HepG2 (cell line): ENCODE measurements around the gene ANKRD6. TPM values are rescaled to one million over a fixed set of nuclear protein-coding genes. Genes with fewer than 3 reads are reported as not detected.

Source experiments
- ATAC-seq: fragments of 200-7000 bp; cut with Tn5 transposase; 3 replicates; pipeline ENCODE4 v1.9.1; 2020; ENCODE audit warnings: mild to moderate bottlenecking, moderate library complexity
- BruUV-seq: library from RNA; stranded (reverse); fragments of 400-500 nt; replicated peaks from 2 replicates; lab custom pipeline; 2021; lab: Mats Ljungman, UMichigan
- CTCF ChIA-PET: fragments of 300-600 bp; formaldehyde crosslinking; extraction: SDS; loops from one replicate; lab custom pipeline; 2021; ENCODE audit warnings: low total read pairs, inconsistent platforms, low intra/inter-chr PET ratio; lab: Yijun Ruan, JAX
- POLR2A ChIA-PET: fragments of 350-600 bp; sonication (Branson Sonifier 250); formaldehyde crosslinking; loops from one replicate; lab custom pipeline; 2020; ENCODE audit warnings: antibody characterized with exemption, inconsistent platforms; lab: Yijun Ruan, JAX
- DNase-seq: peaks from one replicate; pipeline ENCODE4 v3.0.0-alpha.2; 2015; ENCODE audit warnings: low spot score
- FAIRE-seq: peaks from 3 replicates; lab custom pipeline; 2011; peaks lifted over from hg19 to GRCh38; lab: Jason Lieb, UNC
- H2AFZ ChIP-seq: one replicate; pipeline ENCODE4 v1.6.1; 2011; ENCODE audit warnings: low read length, inconsistent platforms
- H3K27ac ChIP-seq: fragments of 300-600 bp; 3 replicates; pipeline ENCODE4 v1.8.0; 2011; ENCODE audit warnings: mixed run types, mild to moderate bottlenecking, mixed read lengths, low read length, inconsistent platforms; ENCODE audit not compliant: insufficient read depth; ENCODE audit errors: extremely low read length
- H3K27me3 ChIP-seq, 2 experiments: fragments of 200-600 bp in 1 of 2; 2 replicates in 1 of 2; 3 replicates in 1 of 2; pipeline versions ENCODE4 v1.6.0 to v1.8.0; 2011; ENCODE audit warnings: low read length in 2 of 2, mild to moderate bottlenecking in 2 of 2, moderate library complexity in 2 of 2, inconsistent platforms in 1 of 2; ENCODE audit not compliant: insufficient read depth in 2 of 2, control insufficient read depth in 1 of 2
- H3K36me3 ChIP-seq, 2 experiments: fragments of 200-600 bp in 1 of 2; replicated peaks in 1 of 2; 2 replicates in 1 of 2; 3 replicates in 1 of 2; pipeline versions ENCODE4 v1.5.1 to v1.8.0; 2011; ENCODE audit warnings: low read length in 2 of 2, inconsistent platforms in 1 of 2; ENCODE audit not compliant: insufficient read depth in 2 of 2, control insufficient read depth in 1 of 2
- H3K4me1 ChIP-seq: 2 replicates; pipeline ENCODE4 v1.5.1; 2012; ENCODE audit warnings: low read length, inconsistent platforms; ENCODE audit not compliant: insufficient read depth
- H3K4me2 ChIP-seq: 2 replicates; pipeline ENCODE4 v1.6.0; 2011; ENCODE audit warnings: low read depth, low read length, inconsistent platforms
- H3K4me3 ChIP-seq, 3 experiments: fragments of 200-600 bp in 1 of 3; sonication (generic), shearing (Covaris generic) in 1 of 3; replicated peaks in 1 of 3; 2 replicates each; pipeline ENCODE4 v1.5.1; 2011 to 2016; ENCODE audit warnings: low read length in 3 of 3, inconsistent platforms in 2 of 3, low read depth in 2 of 3, mild to moderate bottlenecking in 2 of 3, control low read depth in 1 of 3, mixed read lengths in 1 of 3; ENCODE audit not compliant: insufficient read depth in 1 of 3
- H3K79me2 ChIP-seq: one replicate; pipeline ENCODE4 v1.6.1; 2011; ENCODE audit warnings: low read length, inconsistent platforms; ENCODE audit not compliant: insufficient read depth
- H3K9ac ChIP-seq: 2 replicates; pipeline ENCODE4 v1.6.0; 2011; ENCODE audit warnings: mild to moderate bottlenecking, low read depth, low read length, inconsistent platforms; ENCODE audit not compliant: insufficient read depth
- H3K9me3 ChIP-seq: 2 replicates; pipeline ENCODE4 v1.5.1; 2012; ENCODE audit warnings: mild to moderate bottlenecking, low read length
- H4K20me1 ChIP-seq: 2 replicates; pipeline ENCODE4 v1.6.0; 2011; ENCODE audit warnings: inconsistent platforms, mild to moderate bottlenecking, low read length, moderate library complexity; ENCODE audit not compliant: insufficient read depth
- CAMTA2 ChIP-seq: sonication (generic); formaldehyde crosslinking; IDR thresholded peaks from 2 replicates; pipeline ENCODE4 v1.4.0; 2020; ENCODE audit warnings: mild to moderate bottlenecking, missing genetic modification reagents, borderline replicate concordance
- HNRNPH1 ChIP-seq: fragments of 200-400 bp; formaldehyde crosslinking; optimal IDR thresholded peaks from 2 replicates; pipeline ENCODE3; 2017; ENCODE audit warnings: mild to moderate bottlenecking, low read depth, low read length
- KMT2B ChIP-seq: IDR thresholded peaks from 2 replicates; pipeline ENCODE4 v1.6.1; 2016; ENCODE audit warnings: missing genetic modification reagents, missing compliant biosample characterization
- LCORL ChIP-seq, 2 experiments: fragments of 450-650 bp in 1 of 2; sonication (generic) in 1 of 2; formaldehyde crosslinking in 1 of 2; IDR thresholded peaks; 2 replicates each; pipeline versions ENCODE4 v1.5.0 to v1.6.1; 2017 to 2020; ENCODE audit warnings: antibody characterized with exemption in 1 of 2, missing genetic modification reagents in 1 of 2
- MIER2 ChIP-seq: IDR thresholded peaks from 2 replicates; pipeline ENCODE4 v1.6.1; 2016; ENCODE audit warnings: missing biosample characterization, missing genetic modification reagents
- MTA3 ChIP-seq: sonication (generic); formaldehyde crosslinking; IDR thresholded peaks from 2 replicates; pipeline ENCODE4 v1.4.0; 2020; ENCODE audit warnings: missing genetic modification reagents
- NCOA2 ChIP-seq: sonication (generic); formaldehyde crosslinking; IDR thresholded peaks from 2 replicates; pipeline ENCODE4 v1.8.0; 2022; ENCODE audit warnings: inconsistent platforms
- RFXAP ChIP-seq: sonication (generic); formaldehyde crosslinking; IDR thresholded peaks from 2 replicates; pipeline ENCODE4 v1.4.0; 2020; ENCODE audit warnings: missing genetic modification reagents, borderline replicate concordance
- TCF12 ChIP-seq, 2 experiments: fragments of 450-650 bp in 1 of 2; sonication (generic) in 1 of 2; formaldehyde crosslinking in 1 of 2; IDR thresholded peaks; 2 replicates each; pipeline versions ENCODE4 v1.6.1 to v1.8.0; 2017 to 2022; ENCODE audit warnings: antibody characterized with exemption in 1 of 2, mild to moderate bottlenecking in 1 of 2, missing genetic modification reagents in 1 of 2, moderate library complexity in 1 of 2
- ZBTB1 ChIP-seq: sonication (generic); formaldehyde crosslinking; IDR thresholded peaks from 2 replicates; pipeline ENCODE4 v1.4.0; 2020; ENCODE audit warnings: missing genetic modification reagents, borderline replicate concordance
- ZNF296 ChIP-seq: sonication (generic); formaldehyde crosslinking; conservative IDR thresholded peaks from 2 replicates; pipeline ENCODE4 v1.5.0; 2020; ENCODE audit warnings: mild to moderate bottlenecking, missing genetic modification reagents
- ZNF414 ChIP-seq: sonication (generic); formaldehyde crosslinking; IDR thresholded peaks from 2 replicates; pipeline ENCODE4 v1.5.0; 2020; ENCODE audit warnings: missing genetic modification reagents
- ZNF644 ChIP-seq: IDR thresholded peaks from 2 replicates; pipeline ENCODE4 v1.6.1; 2016; ENCODE audit warnings: low read depth
- ZNF746 ChIP-seq: sonication (generic); formaldehyde crosslinking; IDR thresholded peaks from 2 replicates; pipeline ENCODE4 v1.8.0; 2022; ENCODE audit warnings: mild to moderate bottlenecking, missing genetic modification reagents
- ZSCAN31 ChIP-seq: sonication (generic); formaldehyde crosslinking; IDR thresholded peaks from 2 replicates; pipeline ENCODE4 v1.5.0; 2020; ENCODE audit warnings: low read depth, mild to moderate bottlenecking, missing genetic modification reagents
- WGBS: methylation state at CpG from one replicate; pipeline ENCODE4 v1.1.6; 2017; ENCODE audit warnings: low lambda C conversion rate; 5-methylcytosine and 5-hydroxymethylcytosine counted together
- in situ Hi-C: cut with HindIII; loops from 2 replicates; pipeline ENCODE4 v1.10.0; 2017; ENCODE audit warnings: low pct_unique_long_range_greater_than_20kb; ENCODE audit not compliant: extremely low pct_ligation_motif_present
- intact Hi-C: fragments of 100-400 bp; cut with micrococcal nuclease; formaldehyde crosslinking; loops from one replicate; pipeline ENCODE4 v1.10.0; 2022; ENCODE audit not compliant: unreplicated experiment
- polyA plus RNA-seq, 8 experiments: library from polyadenylated mRNA; depleted of rRNA in 3 of 8; stranded (reverse) in 7 of 8; unstranded in 1 of 8; fragments of >200 nt; fragmentation: Illumina TruSeq in 4 of 8; extraction: Trizol in 4 of 8; gene quantifications; 2 replicates each; pipeline versions ENCODE4 v1.2.1 to v1.2.3, GENCODE V29; 2011 to 2016; ENCODE audit warnings: low read depth in 4 of 8, missing spikeins in 1 of 8, mixed read lengths in 1 of 8; ENCODE audit not compliant: insufficient read depth in 1 of 8
- total RNA-seq, 5 experiments: library from RNA; depleted of rRNA; stranded (reverse); fragments of >200 nt; fragmentation: Illumina TruSeq; extraction: Trizol; gene quantifications; 2 replicates each; pipeline ENCODE4 v1.2.3, GENCODE V29; 2016; ENCODE audit warnings: low read depth in 1 of 5
- TF ChIP-seq, protein P1 (sequence below): sonication (generic); formaldehyde crosslinking; IDR thresholded peaks from 2 replicates; pipeline ENCODE4 v1.4.0; 2020; ENCODE audit warnings: low read depth, missing genetic modification reagents

ANKRD6 gene
- total and polyA plus RNA-seq, 2 of the 13 experiments (the other 11 are each of a cell fraction or from before 2014, with no cell fraction given): 0.18 to 0.36 TPM

GRCh38 chr6:89475634-89476033, 42.7 kb downstream of the ANKRD6 start:
- no peak; the same call in 1 of the 3 replicates for ATAC-seq
- peak overlapping the region; percentile 49; the same call in 1 of the 2 replicates for H3K4me2 ChIP-seq
- ChIA-PET POLR2A (no interaction called here), CTCF (no interaction called here)
- TF ChIP-seq ZNF644 (CRISPR knock-in tag) (0 out of 2 replicates have a peak, but pooled peaks have one; percentile 35), KMT2B (CRISPR knock-in tag) (no peak)
- H3K4me1 ChIP-seq: no peaks in the 10 kb centered on the region
- peak; percentile 7 for DNase-seq
- no peaks in the 10 kb centered on the region for H3K9me3 ChIP-seq
- in situ Hi-C loops (no loop called here), intact Hi-C loops (no loop called here)
- H3K36me3 ChIP-seq: no peaks in the 10 kb centered on the region
- no peak overlapping the region for H3K4me3 ChIP-seq
- no peak overlapping the region for H3K9ac ChIP-seq
- H3K27me3 ChIP-seq: no peaks in the 10 kb centered on the region
- no peaks in the 10 kb centered on the region for H3K79me2 ChIP-seq
- H2AFZ ChIP-seq: no peak overlapping the region
- H3K27ac ChIP-seq: no peak overlapping the region
- FAIRE-seq: no peak
- no TSS peak for BruUV-seq
- H4K20me1 ChIP-seq: no peaks in the 10 kb centered on the region

DNA sequence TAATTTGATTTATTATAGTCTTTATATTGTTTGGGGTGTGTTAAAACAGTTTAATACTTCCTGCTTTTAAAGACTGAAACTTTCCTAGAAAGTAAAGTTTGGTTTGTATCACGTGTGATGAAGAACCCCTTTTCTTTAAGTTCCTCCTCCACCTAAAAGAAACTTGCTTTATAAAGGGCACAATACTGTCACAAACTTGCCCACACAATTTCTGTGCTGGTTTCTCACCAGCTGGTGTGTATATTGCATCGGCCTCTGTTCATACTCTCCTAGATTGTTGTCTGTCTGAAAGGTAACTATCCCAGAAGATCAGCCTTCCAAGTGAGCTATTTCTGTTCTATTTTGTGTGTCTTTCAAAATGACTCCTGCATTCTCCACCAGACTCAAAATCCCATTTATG, 46.9 kb downstream of the ANKRD6 start:
- in situ Hi-C loops: no loop called here
- Histone ChIP-seq H3K27me3 (no peaks in the 10 kb centered on the region), H3K79me2 (no peaks in the 10 kb centered on the region), H3K4me3 (no peak overlapping the region), H3K9ac (no peak overlapping the region), H3K4me1 (peaks cover 9% of the 10 kb centered on the region; the same call in 1 of the 2 replicates), H3K4me2 (no peak overlapping the region), H2AFZ (no peak overlapping the region), H3K27ac (no peak overlapping the region), H3K9me3 (no peaks in the 10 kb centered on the region), H4K20me1 (no peaks in the 10 kb centered on the region), H3K36me3 (no peaks in the 10 kb centered on the region)
- WGBS: 55% methylated on average over 2 of the region's 2 CpGs
- DNase-seq: no peak
- intact Hi-C loops: no loop called here
- FAIRE-seq: no peak
- ChIA-PET CTCF (no interaction called here), POLR2A (no interaction called here)
- no peak for ATAC-seq
- BruUV-seq: no TSS peak
- TF ChIP-seq ZSCAN31 (CRISPR knock-in tag): no peak
- no peak for TF ChIP-seq TCF12 (IDR thresholded peaks at IDR 0.05)
- no peak for TF ChIP-seq TCF12 (CRISPR knock-in tag; IDR thresholded peaks at IDR 0.05)
- TF ChIP-seq ZNF746 (CRISPR knock-in tag): no peak
- TF ChIP-seq HNRNPH1: no peak
- TF ChIP-seq ZNF296 (CRISPR knock-in tag): no peak
- TF ChIP-seq CAMTA2 (CRISPR knock-in tag): no peak
- TF ChIP-seq NCOA2 (CRISPR knock-in tag): no peak
- no peak for TF ChIP-seq ZBTB1 (CRISPR knock-in tag)
- no peak for TF ChIP-seq ZNF414 (CRISPR knock-in tag)
- TF ChIP-seq LCORL (IDR thresholded peaks at IDR 0.05): no peak
- TF ChIP-seq LCORL (CRISPR knock-in tag; IDR thresholded peaks at IDR 0.05): no peak
- TF ChIP-seq, protein P1, sequence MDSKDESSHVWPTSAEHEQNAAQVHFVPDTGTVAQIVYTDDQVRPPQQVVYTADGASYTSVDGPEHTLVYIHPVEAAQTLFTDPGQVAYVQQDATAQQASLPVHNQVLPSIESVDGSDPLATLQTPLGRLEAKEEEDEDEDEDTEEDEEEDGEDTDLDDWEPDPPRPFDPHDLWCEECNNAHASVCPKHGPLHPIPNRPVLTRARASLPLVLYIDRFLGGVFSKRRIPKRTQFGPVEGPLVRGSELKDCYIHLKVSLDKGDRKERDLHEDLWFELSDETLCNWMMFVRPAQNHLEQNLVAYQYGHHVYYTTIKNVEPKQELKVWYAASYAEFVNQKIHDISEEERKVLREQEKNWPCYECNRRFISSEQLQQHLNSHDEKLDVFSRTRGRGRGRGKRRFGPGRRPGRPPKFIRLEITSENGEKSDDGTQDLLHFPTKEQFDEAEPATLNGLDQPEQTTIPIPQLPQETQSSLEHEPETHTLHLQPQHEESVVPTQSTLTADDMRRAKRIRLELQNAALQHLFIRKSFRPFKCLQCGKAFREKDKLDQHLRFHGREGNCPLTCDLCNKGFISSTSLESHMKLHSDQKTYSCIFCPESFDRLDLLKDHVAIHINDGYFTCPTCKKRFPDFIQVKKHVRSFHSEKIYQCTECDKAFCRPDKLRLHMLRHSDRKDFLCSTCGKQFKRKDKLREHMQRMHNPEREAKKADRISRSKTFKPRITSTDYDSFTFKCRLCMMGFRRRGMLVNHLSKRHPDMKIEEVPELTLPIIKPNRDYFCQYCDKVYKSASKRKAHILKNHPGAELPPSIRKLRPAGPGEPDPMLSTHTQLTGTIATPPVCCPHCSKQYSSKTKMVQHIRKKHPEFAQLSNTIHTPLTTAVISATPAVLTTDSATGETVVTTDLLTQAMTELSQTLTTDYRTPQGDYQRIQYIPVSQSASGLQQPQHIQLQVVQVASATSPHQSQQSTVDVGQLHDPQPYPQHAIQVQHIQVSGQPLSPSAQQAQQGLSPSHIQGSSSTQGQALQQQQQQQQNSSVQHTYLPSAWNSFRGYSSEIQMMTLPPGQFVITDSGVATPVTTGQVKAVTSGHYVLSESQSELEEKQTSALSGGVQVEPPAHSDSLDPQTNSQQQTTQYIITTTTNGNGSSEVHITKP (CRISPR knock-in tag): no peak
- TF ChIP-seq MTA3: no peak
- TF ChIP-seq RFXAP (CRISPR knock-in tag): no peak
- TF ChIP-seq MIER2 (CRISPR knock-in tag): no peak
